SU-DHL-6 (cell line): ENCODE results near the gene KCNS1.

Experiments
- H2AFZ ChIP-seq: fragments of 200-600 bp; sonication (generic); 2 replicates; pipeline ENCODE4 v1.6.1; 2014; ENCODE audit warnings: low read depth, mild to moderate bottlenecking, moderate library complexity, mixed read lengths, antibody characterized with exemption, low read length; ENCODE audit not compliant: severe bottlenecking
- H3F3A ChIP-seq: fragments of 200-600 bp; shearing (Covaris generic); 2 replicates; pipeline ENCODE4 v1.6.0; 2016; ENCODE audit warnings: antibody characterized with exemption, mild to moderate bottlenecking; ENCODE audit not compliant: insufficient read depth
- H3K27ac ChIP-seq: fragments of 200-600 bp; sonication (generic); 2 replicates; pipeline ENCODE4 v1.5.1; 2016; ENCODE audit warnings: low read depth, mild to moderate bottlenecking, low read length, moderate library complexity, mixed read lengths
- H3K27me3 ChIP-seq: fragments of 200-600 bp; sonication (generic), shearing (Covaris generic); 2 replicates; pipeline ENCODE4 v1.6.0; 2014; ENCODE audit warnings: mild to moderate bottlenecking, low read length
- H3K36me3 ChIP-seq: fragments of 200-600 bp; sonication (generic); 2 replicates; pipeline ENCODE4 v1.6.1; 2014; ENCODE audit warnings: mild to moderate bottlenecking, low read length, mixed read lengths
- H3K4me2 ChIP-seq: fragments of 300-600, 200-600 bp; shearing (Covaris generic), sonication (generic); 2 replicates; pipeline ENCODE4 v1.6.0; 2014; ENCODE audit warnings: low read length, low read depth, mild to moderate bottlenecking; ENCODE audit not compliant: poor library complexity, severe bottlenecking
- H3K4me3 ChIP-seq: fragments of 200-600 bp; sonication (generic); 2 replicates; pipeline ENCODE4 v1.5.1; 2014; ENCODE audit warnings: antibody characterized with exemption, low read length, mild to moderate bottlenecking, mixed read lengths; ENCODE audit not compliant: insufficient read depth, poor library complexity, severe bottlenecking
- H3K79me2 ChIP-seq: fragments of 200-600 bp; sonication (generic); 2 replicates; pipeline ENCODE4 v1.6.1; 2014; ENCODE audit warnings: mild to moderate bottlenecking, low read length, moderate library complexity; ENCODE audit not compliant: insufficient read depth
- H3K9ac ChIP-seq: fragments of 200-600 bp; sonication (generic); 2 replicates; pipeline ENCODE4 v1.7.0; 2014; ENCODE audit warnings: mild to moderate bottlenecking, low read length
- H3K9me2 ChIP-seq: fragments of 200-600 bp; sonication (generic); replicated peaks from 2 replicates; pipeline ENCODE4 v1.6.1; 2014; ENCODE audit warnings: low read length; ENCODE audit not compliant: insufficient read depth
- H3K9me3 ChIP-seq: fragments of 200-600 bp; sonication (generic); 2 replicates; pipeline ENCODE4 v1.6.1; 2014; ENCODE audit warnings: low read length, mixed read lengths; ENCODE audit not compliant: insufficient read depth
- H4K20me1 ChIP-seq: fragments of 200-600 bp; sonication (generic); 2 replicates; pipeline ENCODE4 v1.6.1; 2014; ENCODE audit warnings: low read depth, mild to moderate bottlenecking, antibody characterized with exemption, low read length, moderate library complexity, mixed read lengths
- CTCF ChIP-seq: fragments of 200-600 bp; sonication (generic); IDR thresholded peaks from one replicate; pipeline ENCODE4 v1.5.1; 2017; ENCODE audit warnings: antibody characterized with exemption, mild to moderate bottlenecking, low read length, moderate library complexity; ENCODE audit not compliant: insufficient read depth, poor library complexity, severe bottlenecking
- EZH2phosphoT487 ChIP-seq: fragments of 200-600 bp; sonication (generic), shearing (Covaris generic); conservative IDR thresholded peaks from 2 replicates; pipeline ENCODE4 v1.6.1; 2018; ENCODE audit warnings: mild to moderate bottlenecking, antibody characterized with exemption, low read length, moderate library complexity, mixed read lengths

The KCNS1 gene

GRCh38 chr20:45052698-45053429 is 48.1 kb downstream of the KCNS1 start:
- peak overlapping the region; percentile 96 for H3K27ac ChIP-seq
- H3K4me2 ChIP-seq, result peak overlapping the region; percentile 86

GRCh38 chr20:45051204-45052060 is 49.5 kb downstream of the KCNS1 start:
- Histone ChIP-seq H3K36me3 (peaks cover 14% of the 10 kb centered on the region), H3K27me3 (no peaks in the 10 kb centered on the region), H3F3A (peaks cover 66% of the 10 kb centered on the region), H3K9me3 (no peaks in the 10 kb centered on the region), H4K20me1 (no peaks in the 10 kb centered on the region), H3K27ac (peak overlapping the region; percentile 96), H3K79me2 (peaks cover 66% of the 10 kb centered on the region; the same call in 1 of the 2 replicates), H3K4me2 (peak overlapping the region; percentile 86), H3K4me3 (peak overlapping the region; percentile 41), H3K9ac (peak overlapping the region; percentile 54), H3K9me2 (no peaks in the 10 kb centered on the region), H2AFZ (no peak overlapping the region)
- TF ChIP-seq EZH2phosphoT487 (no peak), CTCF (no peak)

More at GRCh38 chr20:45052698-45053429, 48.1 kb downstream of the KCNS1 start:
- H4K20me1 ChIP-seq, result no peaks in the 10 kb centered on the region
- peaks cover 26% of the 10 kb centered on the region for H3K36me3 ChIP-seq
- no peaks in the 10 kb centered on the region for H3K9me3 ChIP-seq
- H3F3A ChIP-seq, result peaks cover 61% of the 10 kb centered on the region
- H3K79me2 ChIP-seq, result peaks cover 65% of the 10 kb centered on the region; the same call in 1 of the 2 replicates
- peak overlapping the region; percentile 26 for H3K4me3 ChIP-seq
- peak overlapping the region; percentile 45 for H3K9ac ChIP-seq
- no peak overlapping the region for H2AFZ ChIP-seq
- no peaks in the 10 kb centered on the region for H3K27me3 ChIP-seq
- TF ChIP-seq EZH2phosphoT487 (no peak), CTCF (no peak)
- H3K9me2 ChIP-seq, result no peaks in the 10 kb centered on the region

GRCh38 chr20:45049904-45050471 is 50.9 kb downstream of the KCNS1 start:
- Histone ChIP-seq H3K27me3 (no peaks in the 10 kb centered on the region), H3K27ac (peak overlapping the region; percentile 96), H3K4me2 (peak overlapping the region; percentile 86), H4K20me1 (no peaks in the 10 kb centered on the region), H3K9me3 (no peaks in the 10 kb centered on the region), H3K4me3 (peak overlapping the region; percentile 41), H3K36me3 (peaks cover 12% of the 10 kb centered on the region; the same call in 1 of the 2 replicates), H3K9ac (peak overlapping the region; percentile 54), H3K79me2 (peaks cover 62% of the 10 kb centered on the region), H3K9me2 (no peaks in the 10 kb centered on the region), H3F3A (peaks cover 77% of the 10 kb centered on the region), H2AFZ (no peak overlapping the region)
- TF ChIP-seq EZH2phosphoT487 (no peak), CTCF (no peak)
